Fibroblast of skin of scalp (primary cell): ENCODE data around the gene RNF145.

ENCODE experiments used
- DNase-seq: peaks from one replicate; pipeline ENCODE4 v3.0.0-alpha.2; 2013

RNF145 gene

DNA sequence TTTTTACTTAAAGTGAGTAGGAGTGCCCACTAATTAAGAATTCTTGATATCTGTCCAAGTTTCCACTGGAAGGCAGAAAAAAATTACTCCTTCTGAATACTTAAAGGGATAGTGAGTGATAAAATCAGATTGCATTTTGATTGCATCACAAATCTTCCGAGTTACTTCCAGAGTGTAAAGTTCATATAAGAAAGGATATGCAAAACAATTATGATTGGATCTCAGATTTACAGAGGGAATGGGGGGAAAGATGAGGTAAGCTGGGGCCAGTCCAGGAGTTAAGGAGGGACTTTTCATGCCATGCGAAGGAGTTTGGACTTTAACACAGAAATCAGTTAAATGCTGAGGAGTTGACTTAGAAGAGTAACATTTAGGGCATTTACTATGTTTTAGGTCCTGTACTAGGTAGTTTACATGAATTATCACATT, 9.3 kb upstream of the RNF145 start:
- peak; percentile 84 for DNase-seq

GRCh38 chr5:159217236-159217635, 7.9 kb upstream of the RNF145 start:
- DNase-seq: no peak

DNA sequence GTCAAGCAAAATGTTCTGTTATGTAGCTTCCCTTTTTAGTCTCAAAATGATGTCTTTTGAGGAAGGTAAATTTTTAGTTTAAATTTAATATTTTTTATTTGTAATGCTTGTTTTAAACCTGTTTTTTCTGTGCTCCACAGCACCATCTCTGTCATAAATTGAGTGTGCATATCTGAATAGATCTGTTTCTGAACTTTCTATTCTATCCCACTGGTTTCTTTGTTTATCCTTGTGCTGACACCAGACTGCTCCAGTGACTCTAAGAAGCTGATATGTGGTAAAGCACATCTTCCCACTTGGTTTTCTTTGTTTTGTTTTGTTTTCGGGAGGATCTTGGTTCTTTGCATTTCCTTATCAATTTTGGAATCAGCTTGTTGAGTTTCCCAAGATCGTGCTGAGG, 7.1 kb upstream of the RNF145 start:
- DNase-seq: no peak

GRCh38 chr5:159215886-159216285, 6.5 kb upstream of the RNF145 start:
- DNase-seq: no peak

- no peak for DNase-seq
Measured at GRCh38 chr5:159214486-159215271, 5.3 kb upstream of the RNF145 start.

DNA sequence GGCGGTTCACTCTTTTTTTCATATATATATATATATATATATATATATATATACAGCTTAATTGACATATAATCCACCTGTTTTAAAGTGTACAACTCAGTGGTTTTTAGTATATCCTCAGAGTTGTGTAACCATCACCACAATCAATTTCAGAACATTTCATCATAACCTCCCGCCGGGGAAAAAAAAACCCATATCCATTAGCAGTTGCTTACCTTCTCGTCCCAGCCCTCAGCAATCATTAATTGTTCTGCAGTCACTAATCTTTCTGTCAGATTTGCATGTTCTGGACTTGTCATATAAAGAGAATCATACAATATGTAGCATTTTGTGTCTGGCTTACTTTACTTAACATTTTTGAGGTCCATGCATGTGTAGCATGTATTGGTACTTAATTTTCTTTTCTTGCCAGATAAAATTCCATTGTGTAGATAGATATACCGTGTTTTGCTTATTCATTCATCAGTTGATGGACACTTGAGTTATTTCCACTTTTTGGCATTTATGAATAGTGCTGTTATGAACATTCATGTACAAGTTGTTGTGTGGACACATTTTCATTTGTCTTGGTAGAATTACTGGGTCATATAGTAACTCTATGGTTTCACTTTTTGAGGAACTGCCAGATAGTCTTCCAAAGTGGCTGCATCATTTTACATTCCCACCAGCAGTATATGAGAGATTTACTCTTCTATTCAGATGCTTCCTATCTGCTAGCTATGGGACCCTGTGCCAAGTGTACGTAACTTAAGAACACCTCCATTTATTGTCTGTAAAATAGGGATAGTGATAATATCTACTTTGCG, 3.5 kb upstream of the RNF145 start:
- DNase-seq: no peak

- DNase-seq: no peak
Measured at GRCh38 chr5:159211729-159212174, 2.4 kb upstream of the RNF145 start.

DNA sequence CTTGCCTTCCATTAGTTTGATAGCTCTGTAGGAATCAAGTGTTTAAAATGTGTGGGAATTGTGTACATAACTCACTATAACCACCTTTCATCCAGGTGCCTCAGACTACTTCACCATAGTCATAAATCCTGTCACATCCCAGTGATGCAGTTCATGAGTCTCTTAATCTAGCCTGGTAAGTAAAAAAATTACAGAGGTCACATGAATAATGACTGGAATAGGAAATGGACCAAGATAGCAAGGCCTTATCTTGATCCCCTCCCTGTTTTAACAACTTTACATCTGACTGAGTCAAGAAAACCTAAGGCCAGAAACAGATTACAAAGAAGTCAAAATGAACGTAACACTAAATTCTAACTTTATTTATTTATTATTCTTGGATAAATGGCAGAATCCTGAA, 1.5 kb upstream of the RNF145 start:
- DNase-seq: no peak

DNA sequence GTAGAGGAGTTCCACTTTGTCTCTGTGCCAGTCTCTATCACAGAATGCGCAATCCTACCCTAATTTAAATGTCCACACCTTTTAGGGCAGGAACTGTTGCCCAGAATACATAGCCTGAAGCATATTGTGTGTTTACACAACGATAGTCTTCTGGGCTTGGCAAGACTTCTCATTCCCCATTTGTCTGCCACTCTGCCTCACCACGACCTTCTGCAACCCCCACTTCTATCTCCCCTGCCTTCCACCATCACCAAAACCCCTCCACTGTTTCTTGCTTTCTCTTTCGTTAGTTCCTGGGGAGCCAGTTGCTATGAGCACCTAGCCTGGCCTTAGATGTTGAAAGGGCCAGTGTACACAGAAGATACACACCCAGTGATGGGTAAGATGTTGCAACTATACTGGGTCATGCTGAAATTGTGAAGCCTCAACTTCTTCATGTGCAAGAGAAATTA, 883 bp upstream of the RNF145 start:
- no peak for DNase-seq

GRCh38 chr5:159208514-159209437, 577 bp downstream of the RNF145 start:
- peak; percentile 61 for DNase-seq

- DNase-seq: peak; percentile 76
Measured at GRCh38 chr5:159207686-159208513, 1.5 kb downstream of the RNF145 start.

GRCh38 chr5:159207222-159207685, 2.1 kb downstream of the RNF145 start:
- no peak for DNase-seq

GRCh38 chr5:159206818-159207217, 2.5 kb downstream of the RNF145 start:
- DNase-seq: no peak

GRCh38 chr5:159206368-159206767, 3.0 kb downstream of the RNF145 start:
- DNase-seq: no peak

- DNase-seq: no peak
Measured at GRCh38 chr5:159203351-159203750, 6.0 kb downstream of the RNF145 start.

GRCh38 chr5:159202151-159202550, 7.2 kb downstream of the RNF145 start:
- no peak for DNase-seq

DNA sequence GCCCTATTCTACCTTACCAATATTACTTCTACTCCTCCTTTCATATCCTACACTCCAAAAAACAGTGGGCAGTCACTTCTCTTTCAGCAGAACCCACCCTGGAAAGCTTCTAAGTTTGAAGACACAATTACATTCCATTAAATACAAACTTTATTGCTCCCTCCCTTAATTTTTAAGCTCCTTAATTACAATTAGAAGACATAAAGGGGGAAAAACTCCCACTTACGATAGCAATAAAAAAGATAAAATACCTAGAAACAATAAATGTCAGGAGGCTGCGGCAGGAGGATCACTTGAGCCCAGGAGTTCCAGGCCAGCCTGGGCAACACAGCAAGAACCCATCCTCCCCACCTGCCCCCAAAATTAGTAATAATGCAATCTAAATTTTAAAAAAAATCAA, 9.6 kb downstream of the RNF145 start:
- DNase-seq: no peak

- DNase-seq: no peak
Measured at GRCh38 chr5:159199225-159199624, 10.1 kb downstream of the RNF145 start.

DNA sequence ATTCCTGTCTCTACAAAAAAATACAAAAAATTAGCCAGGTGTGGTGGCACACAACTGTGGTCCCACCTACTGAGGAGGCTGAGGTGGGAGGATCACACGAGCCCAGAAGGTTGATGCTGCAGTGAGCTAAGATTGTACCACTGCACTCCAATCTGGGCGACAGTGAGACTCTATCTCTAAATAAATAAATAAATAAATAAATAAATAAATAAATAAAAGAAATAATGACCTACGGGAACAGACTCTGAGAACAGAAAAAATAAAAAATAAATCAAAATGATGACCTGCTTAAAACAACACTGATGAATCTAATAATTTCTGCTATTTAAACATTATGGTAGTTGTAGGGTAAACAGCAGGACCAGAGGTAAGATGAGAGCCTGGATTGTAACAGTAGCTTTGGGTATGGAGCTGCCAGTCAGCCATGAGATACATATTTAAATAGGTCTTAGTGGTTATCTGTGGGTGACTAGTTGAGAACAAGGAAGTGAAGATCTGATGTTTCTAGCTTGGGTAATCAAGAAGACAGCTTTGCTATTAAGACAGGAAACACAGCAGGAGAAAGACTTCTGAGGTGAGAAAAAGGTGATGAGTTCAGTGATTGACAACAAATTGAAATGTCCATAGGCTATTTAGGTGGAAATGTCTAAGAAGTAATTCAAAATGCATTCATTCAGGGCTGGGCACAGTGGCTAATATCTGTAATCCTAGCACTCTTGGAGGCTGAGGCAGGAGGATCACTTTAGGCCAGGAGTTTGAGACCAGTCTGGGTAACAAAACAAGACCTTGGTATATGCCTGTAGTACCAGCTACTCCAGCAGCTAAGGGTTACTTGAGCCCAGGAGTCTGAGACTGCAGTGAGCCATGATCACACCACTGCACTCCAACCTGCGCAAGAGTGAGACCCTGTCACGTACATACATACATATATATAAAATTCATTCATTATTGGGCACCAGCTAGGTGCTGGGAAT, 11.0 kb downstream of the RNF145 start:
- no peak for DNase-seq

DNA sequence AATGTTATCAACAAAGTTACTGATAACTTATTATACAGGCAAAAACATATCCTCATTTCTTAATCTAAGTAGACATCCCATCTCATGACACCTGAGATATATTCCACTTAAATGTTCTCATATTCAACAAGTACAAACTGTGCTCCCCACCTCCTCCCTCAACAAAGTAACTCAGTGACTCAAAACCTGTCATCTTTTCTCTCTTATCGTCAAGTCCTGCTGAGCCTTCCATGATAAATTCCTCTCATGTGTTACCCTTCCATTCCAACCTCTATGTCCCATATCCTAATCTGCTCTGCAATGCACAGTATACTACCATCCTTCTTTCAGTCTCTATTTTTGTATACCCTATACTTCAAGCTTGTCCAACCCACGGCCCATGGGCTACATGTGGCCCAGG, 13.6 kb downstream of the RNF145 start:
- no peak for DNase-seq
